A673 (cell line): ENCODE measurements around the gene CTTNBP2NL.

Experiments used
- CTCF ChIP-seq: fragments of 300-800, 200-600 bp; sonication (generic); conservative IDR thresholded peaks from 2 replicates; pipeline ENCODE4 v1.5.1; 2017; ENCODE audit warnings: low read depth, mild to moderate bottlenecking, antibody characterized with exemption, low read length, moderate library complexity, mixed read lengths
- EZH2 ChIP-seq: fragments of 200-600 bp; sonication (generic); IDR thresholded peaks from 2 replicates; pipeline ENCODE4 v1.6.1; 2017; ENCODE audit warnings: borderline replicate concordance, low read depth, mild to moderate bottlenecking, mixed read lengths, antibody characterized with exemption, low read length; ENCODE audit not compliant: poor library complexity, severe bottlenecking

- TF ChIP-seq CTCF (no peak), EZH2 (no peak)
Measured at GRCh38 chr1:112386731-112387346, 9.2 kb upstream of the CTTNBP2NL start.
